Suprapubic skin (tissue), 4 donors: Measurements from ENCODE around the gene SUZ12. TPM values are rescaled to one million over a fixed set of nuclear protein-coding genes. Genes with fewer than 3 reads are reported as not detected.

Experiments used
- total RNA-seq, 4 donors: library from RNA; depleted of rRNA; stranded (reverse); fragments of >200 nt; gene quantifications; one replicate each; pipeline ENCODE4 v1.1.0, GENCODE V29; 2016

SUZ12 gene
- total RNA-seq, 4 donors from 2014 or later = 11.5 to 24.4 (median 14.9) TPM

Other genes with a start within 250 kb of the SUZ12 start
- 10 to 100 TPM; 31.6 to 52.1 (median 47.4) TPM for gene COPRS, start 77.8 kb upstream of the SUZ12 start, total RNA-seq
- 10 to 100 TPM; 27.1 to 49.1 (median 31.1) TPM for gene UTP6, start 35.3 kb upstream of the SUZ12 start, total RNA-seq
- gene LRRC37B, start 70.4 kb downstream of the SUZ12 start, total RNA-seq = 100 to 1,000 TPM in 1 of 4 donors, 10 to 100 TPM in 3; 17.8 to 116 (median 30.2) TPM
- 100 to 1,000 TPM in 1 of 4 donors, 10 to 100 TPM in 3; 50.0 to 102 (median 61.4) TPM for gene RHOT1, start 205.5 kb downstream of the SUZ12 start, total RNA-seq